Pancreas (tissue), 10 donors: ENCODE data around the gene MEX3A. TPM values are rescaled to one million over a fixed set of nuclear protein-coding genes. Genes with fewer than 3 reads are reported as not detected.

Experiments
- ATAC-seq, 4 donors: fragments of 200-7000 bp; cut with Tn5 transposase; one replicate each; pipeline versions ENCODE4 v1.8.0 to v1.9.1; 2020; ENCODE audit warnings: mild to moderate bottlenecking in 4 of 4, moderate library complexity in 4 of 4
- DNase-seq, 6 donors: peaks; one replicate each; pipeline ENCODE4 v3.0.0-alpha.2; 2020
- FAIRE-seq: peaks from 2 replicates; lab custom pipeline; 2012; peaks lifted over from hg19 to GRCh38; lab: Jason Lieb, UNC
- H3K27ac ChIP-seq, 4 donors: fragments of 200-600 bp; sonication (generic); 1 replicate in 3 of 4; 2 replicates in 1 of 4; pipeline versions ENCODE4 v1.5.0 to v1.8.0; 2020
- H3K27me3 ChIP-seq, 4 donors: fragments of 200-600 bp; one replicate each; pipeline ENCODE4 v1.8.0; 2021
- H3K36me3 ChIP-seq, 3 donors: fragments of 200-600 bp; sonication (generic) in 1 of 3; one replicate each; pipeline versions ENCODE4 v1.5.0 to v1.8.0; 2020 to 2021
- H3K4me1 ChIP-seq, 3 donors: fragments of 200-600 bp; one replicate each; pipeline ENCODE4 v1.8.0; 2021
- H3K4me3 ChIP-seq, 4 donors: fragments of 200-600 bp; sonication (generic) in 2 of 4; one replicate each; pipeline versions ENCODE4 v1.5.0 to v1.8.0; 2020 to 2021
- H3K9me3 ChIP-seq, 4 donors: fragments of 200-600 bp; one replicate each; pipeline ENCODE4 v1.8.0; 2021
- WGBS, 2 donors: extraction: QIAGEN DNeasy Blood & Tissue Kit; methylation state at CpG; one replicate each; pipeline ENCODE4 v1.1.7; 2013; 5-methylcytosine and 5-hydroxymethylcytosine counted together
- intact Hi-C, 3 donors: fragments of 100-400 bp; cut with DNase I; formaldehyde crosslinking; loops; one replicate each; pipeline versions ENCODE4 v1.11.1 to v1.14.2; 2022
- polyA plus RNA-seq, 2 donors: library from polyadenylated mRNA; stranded (reverse); fragments of 200-250 nt; gene quantifications; one replicate each; pipeline ENCODE4 v1.2.3, GENCODE V29; 2013
- total RNA-seq, 6 donors: library from RNA; stranded (reverse); fragmentation: NEBNext Ultra II Directional in 4 of 6; extraction: Animal tissue kit (Norgen Biotek cat#: 25700) in 4 of 6; gene quantifications; one replicate each; pipeline versions ENCODE4 v1.2.1 to v1.2.4, GENCODE V29; 2021 to 2023
- TF ChIP-seq, protein P1 (sequence below), 4 donors: fragments of 200-600 bp; sonication (generic) in 3 of 4; IDR thresholded peaks; one replicate each; pipeline versions ENCODE4 v1.5.0 to v1.8.0; 2021; ENCODE audit warnings: antibody characterized with exemption in 4 of 4
- donor health status: healthy with polysubstance abuse.
- donor health status: DM: no; HTN: no; CAD: no; lungs with moderate emphysema.
- donor health status: DM: no; HTN: no; CAD: no.
- donor health status: control.
- donor health status: control.
- donor health status: Bipolar disorder and iron deficiency.
- donor health status: DM: yes; HTN: yes; CAD: no.
- donor health status: DM: no; HTN: no; CAD: no.
- donor health status: DM: no; HTN: no; CAD: no.
- donor health status: DM: yes; HTN: yes; CAD: no.

The MEX3A gene
- total and polyA plus RNA-seq, 8 donors, result 0.12 to 3.1 (median 0.65) TPM

DNA sequence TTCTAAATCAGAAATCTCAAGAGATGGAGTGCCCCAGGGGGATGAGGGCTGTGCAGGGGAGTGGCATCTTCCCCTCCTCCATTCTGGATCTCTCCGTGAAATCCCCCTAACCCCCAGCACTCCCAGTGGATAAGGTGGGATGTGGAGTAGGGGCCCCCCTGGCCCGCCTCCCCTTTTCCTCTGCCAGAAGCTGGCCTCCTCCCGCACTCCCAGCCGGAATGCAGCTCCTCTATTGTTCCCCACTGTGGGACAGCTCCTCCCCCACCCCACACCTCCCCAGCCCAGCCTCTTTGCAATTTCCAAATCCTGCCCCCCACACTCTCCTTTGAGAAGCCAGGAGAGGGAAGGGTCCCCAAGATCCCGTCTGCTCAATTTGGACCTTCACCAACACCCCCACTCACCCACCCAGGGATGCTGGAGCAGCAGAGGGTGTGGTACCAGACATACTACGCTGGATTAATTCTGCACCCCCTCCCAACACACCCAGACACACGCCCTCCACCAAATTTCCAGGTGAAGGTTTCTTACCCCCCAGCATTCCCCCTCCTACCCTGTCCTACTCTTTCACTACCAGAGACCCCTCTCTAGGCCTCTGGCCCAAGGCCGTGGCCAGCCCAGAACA lies 1.9 kb downstream of the MEX3A start:
- Histone ChIP-seq H3K4me1 (peaks cover 0 to 3% (median 0%) of the 10 kb centered on the region in 3 donors), H3K36me3 (no peaks in the 10 kb centered on the region), H3K4me3 (no peak overlapping the region), H3K9me3 (no peaks in the 10 kb centered on the region), H3K27me3 (no peaks in the 10 kb centered on the region), H3K27ac (no peak overlapping the region)
- 63 to 68% methylated on average over 8 of the region's 8 CpGs for WGBS, 2 donors
- ATAC-seq (no peak), FAIRE-seq (no peak), DNase-seq (no peak)
- TF ChIP-seq, protein P1, sequence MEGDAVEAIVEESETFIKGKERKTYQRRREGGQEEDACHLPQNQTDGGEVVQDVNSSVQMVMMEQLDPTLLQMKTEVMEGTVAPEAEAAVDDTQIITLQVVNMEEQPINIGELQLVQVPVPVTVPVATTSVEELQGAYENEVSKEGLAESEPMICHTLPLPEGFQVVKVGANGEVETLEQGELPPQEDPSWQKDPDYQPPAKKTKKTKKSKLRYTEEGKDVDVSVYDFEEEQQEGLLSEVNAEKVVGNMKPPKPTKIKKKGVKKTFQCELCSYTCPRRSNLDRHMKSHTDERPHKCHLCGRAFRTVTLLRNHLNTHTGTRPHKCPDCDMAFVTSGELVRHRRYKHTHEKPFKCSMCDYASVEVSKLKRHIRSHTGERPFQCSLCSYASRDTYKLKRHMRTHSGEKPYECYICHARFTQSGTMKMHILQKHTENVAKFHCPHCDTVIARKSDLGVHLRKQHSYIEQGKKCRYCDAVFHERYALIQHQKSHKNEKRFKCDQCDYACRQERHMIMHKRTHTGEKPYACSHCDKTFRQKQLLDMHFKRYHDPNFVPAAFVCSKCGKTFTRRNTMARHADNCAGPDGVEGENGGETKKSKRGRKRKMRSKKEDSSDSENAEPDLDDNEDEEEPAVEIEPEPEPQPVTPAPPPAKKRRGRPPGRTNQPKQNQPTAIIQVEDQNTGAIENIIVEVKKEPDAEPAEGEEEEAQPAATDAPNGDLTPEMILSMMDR (IDR thresholded peaks at IDR 0.05), result no peak
- intact Hi-C loops, result loop anchor here in 1 of 3 donors (10.0 kb wide), 1 partner anchor 54 kb away; no protein-coding TSS in a partner anchor

DNA sequence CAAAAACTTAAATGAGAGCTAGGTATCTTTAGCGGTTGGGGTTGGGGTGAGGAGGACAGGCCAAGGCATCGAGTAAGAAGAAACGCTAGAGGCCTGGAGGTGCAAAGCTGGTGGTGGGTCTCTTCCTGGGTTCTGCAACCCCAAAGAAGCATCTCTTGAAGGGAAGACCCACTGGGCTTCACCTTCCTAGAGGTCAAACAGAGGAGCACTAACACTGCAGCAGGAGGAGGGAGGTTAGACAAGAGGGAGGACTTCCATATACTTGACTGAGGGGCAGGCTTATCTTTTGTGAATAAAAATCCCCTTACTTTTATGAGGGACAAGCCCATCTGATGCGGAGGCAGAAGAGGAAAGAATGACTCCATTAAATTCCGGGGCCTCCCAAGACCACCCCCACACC lies 2.5 kb downstream of the MEX3A start:
- Histone ChIP-seq H3K36me3 (no peaks in the 10 kb centered on the region), H3K27me3 (no peaks in the 10 kb centered on the region), H3K9me3 (no peaks in the 10 kb centered on the region), H3K27ac (no peak overlapping the region), H3K4me3 (no peak overlapping the region), H3K4me1 (peaks cover 0 to 3% (median 0%) of the 10 kb centered on the region in 3 donors)
- 82 to 87% methylated on average over 5 of the region's 5 CpGs for WGBS, 2 donors
- TF ChIP-seq, protein P1 (IDR thresholded peaks at IDR 0.05), result no peak
- no peak for ATAC-seq
- no peak for DNase-seq
- intact Hi-C loops, result loop anchor here in 1 of 3 donors (10.0 kb wide), 1 partner anchor 55 kb away; no protein-coding TSS in a partner anchor
- no peak for FAIRE-seq

DNA sequence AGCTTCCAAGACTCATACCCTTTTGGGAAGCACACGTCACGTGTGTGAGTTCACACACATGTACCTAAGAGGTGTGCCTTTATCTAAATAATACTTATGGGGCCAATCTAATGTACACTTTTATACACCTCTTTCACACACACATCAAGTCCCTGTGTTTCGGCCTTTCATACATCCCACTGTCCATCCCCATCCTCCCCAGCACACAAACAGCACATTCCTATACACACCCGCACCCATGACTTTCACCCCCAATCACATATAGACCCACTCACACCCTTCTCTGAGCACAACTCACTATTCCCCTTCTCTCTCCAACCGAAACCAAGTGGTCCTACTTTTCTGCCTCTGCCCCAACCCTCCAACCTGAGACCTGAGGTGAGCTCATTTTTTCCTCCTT lies 3.5 kb downstream of the MEX3A start:
- Histone ChIP-seq H3K36me3 (no peaks in the 10 kb centered on the region), H3K9me3 (no peaks in the 10 kb centered on the region), H3K27ac (no peak overlapping the region), H3K27me3 (no peaks in the 10 kb centered on the region), H3K4me1 (peaks cover 0 to 3% (median 0%) of the 10 kb centered on the region in 3 donors), H3K4me3 (no peak overlapping the region)
- FAIRE-seq, result no peak
- intact Hi-C loops, result no loop called here
- TF ChIP-seq, protein P1 (IDR thresholded peaks at IDR 0.05), result no peak
- no peak for ATAC-seq
- WGBS, 2 donors, result 82 to 93% methylated on average over 5 of the region's 5 CpGs
- no peak for DNase-seq

DNA sequence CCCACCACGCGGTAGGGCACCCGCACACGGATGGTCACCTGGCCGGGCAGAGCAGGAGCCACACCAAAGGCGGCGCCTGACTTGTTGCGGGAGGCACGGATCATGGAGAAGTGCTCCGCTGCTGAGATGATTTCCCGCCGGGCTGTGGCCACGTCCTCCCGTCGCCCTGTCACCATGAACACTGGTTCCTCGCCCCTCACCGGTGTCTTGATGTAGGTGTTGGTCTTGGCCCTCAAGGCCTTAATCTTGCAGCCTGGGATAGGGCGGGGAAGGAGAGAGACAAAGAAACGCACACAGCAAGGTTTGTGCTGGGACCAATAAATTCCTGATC lies 4.9 kb downstream of the MEX3A start:
- DNase-seq, result no peak
- Histone ChIP-seq H3K27me3 (no peaks in the 10 kb centered on the region), H3K36me3 (no peaks in the 10 kb centered on the region), H3K9me3 (no peaks in the 10 kb centered on the region), H3K27ac (no peak overlapping the region), H3K4me1 (no peaks in the 10 kb centered on the region), H3K4me3 (no peak overlapping the region)
- TF ChIP-seq, protein P1 (IDR thresholded peaks at IDR 0.05), result no peak
- 88 to 90% methylated on average over 19 of the region's 19 CpGs for WGBS, 2 donors
- FAIRE-seq, result no peak
- intact Hi-C loops, result no loop called here
- no peak for ATAC-seq
